Neural crest cell (in vitro differentiated cells): ENCODE measurements around the gene ELP4. TPM values are rescaled to one million over a fixed set of nuclear protein-coding genes. Genes with fewer than 3 reads are reported as not detected.
A peak's percentile ranks its signal among the peaks of the same experiment; 100 is the strongest.

ENCODE experiments used
- DNase-seq: peaks from one replicate; pipeline ENCODE4 v3.0.0; 2021; ENCODE audit warnings: low read depth, mixed read lengths, low spot score
- H3K27ac Mint-ChIP-seq: one replicate; pipeline ENCODE4 v1.8.0; 2021; ENCODE audit warnings: mild to moderate bottlenecking, mixed read lengths; ENCODE audit not compliant: unreplicated experiment
- H3K27me3 Mint-ChIP-seq: 2 replicates; pipeline ENCODE4 v1.8.0; 2021; ENCODE audit warnings: low read depth, mild to moderate bottlenecking, mixed read lengths
- H3K36me3 Mint-ChIP-seq: 2 replicates; pipeline ENCODE4 v1.8.0; 2021; ENCODE audit warnings: low read depth, mild to moderate bottlenecking, mixed read lengths
- H3K4me1 Mint-ChIP-seq: 2 replicates; pipeline ENCODE4 v1.8.0; 2021; ENCODE audit warnings: mixed read lengths
- H3K4me3 Mint-ChIP-seq: one replicate; pipeline ENCODE4 v1.8.0; 2021; ENCODE audit warnings: mild to moderate bottlenecking, mixed read lengths
- H3K9me3 Mint-ChIP-seq: 2 replicates; pipeline ENCODE4 v1.8.0; 2021; ENCODE audit warnings: mixed read lengths
- CTCF ChIP-seq: fragments of 200-600 bp; sonication (generic); conservative IDR thresholded peaks from 2 replicates; pipeline ENCODE4 v1.5.0; 2021; ENCODE audit warnings: antibody characterized with exemption, mild to moderate bottlenecking
- total RNA-seq: library from RNA; stranded (reverse); gene quantifications from 2 replicates; pipeline ENCODE4 v1.2.1, GENCODE V29; 2021

ELP4 gene
- total RNA-seq, 1 donor from 2014 or later = 19.9 TPM

DNA sequence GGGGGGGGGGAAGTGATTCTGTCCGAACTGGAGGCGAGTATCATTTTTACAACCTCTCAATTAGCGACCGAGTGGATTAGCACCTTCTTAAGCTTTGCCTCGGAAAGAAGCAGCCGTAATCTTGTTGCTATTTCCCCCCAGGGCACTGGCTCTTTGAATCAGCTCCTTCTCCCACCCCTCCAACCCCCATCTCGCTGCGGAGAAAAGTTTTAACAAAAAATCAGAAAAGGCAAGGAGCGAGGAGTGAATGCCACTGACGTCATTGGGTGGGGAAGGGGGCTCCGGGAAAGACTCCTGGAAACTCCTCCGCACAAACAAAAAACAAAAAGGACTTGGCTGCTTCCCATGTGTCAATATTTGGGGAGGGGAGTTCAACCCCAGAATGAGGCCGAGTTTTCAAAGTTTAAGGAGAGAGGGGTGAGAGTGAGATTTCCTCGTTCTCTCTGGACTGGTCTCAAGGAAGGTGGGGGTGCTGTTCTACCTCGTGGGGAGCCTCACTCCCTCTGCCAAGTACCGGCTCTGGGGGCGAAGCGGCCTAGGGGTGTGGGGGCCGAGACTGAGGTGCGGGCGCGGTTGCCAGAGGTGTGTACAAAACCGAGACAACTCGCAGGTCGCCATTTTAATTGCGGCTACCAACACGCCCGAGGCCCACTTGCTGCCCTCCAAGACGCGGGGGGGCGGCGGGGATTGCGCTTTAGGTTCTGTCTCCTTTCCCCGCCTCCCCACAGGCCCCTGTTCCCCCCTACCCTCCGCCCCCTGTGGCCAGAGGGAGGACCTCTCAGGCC, 304.0 kb downstream of the ELP4 start:
- Mint-ChIP-seq H3K4me1 (peaks cover 47% of the 10 kb centered on the region), H3K9me3 (no peaks in the 10 kb centered on the region), H3K4me3 (peak overlapping the region; percentile 78), H3K36me3 (peaks cover 11% of the 10 kb centered on the region), H3K27ac (peak overlapping the region; percentile 43), H3K27me3 (peaks cover 94% of the 10 kb centered on the region)
- peak; percentile 19 for DNase-seq
- no peak for TF ChIP-seq CTCF

GRCh38 chr11:31814176-31814868, 304.8 kb downstream of the ELP4 start:
- Mint-ChIP-seq H3K27ac (no peak overlapping the region), H3K9me3 (no peaks in the 10 kb centered on the region), H3K4me1 (peaks cover 42% of the 10 kb centered on the region), H3K36me3 (peaks cover 10% of the 10 kb centered on the region), H3K4me3 (peak overlapping the region; percentile 83), H3K27me3 (peaks cover 94% of the 10 kb centered on the region)
- peak; percentile 20 for DNase-seq
- no peak for TF ChIP-seq CTCF

DNA sequence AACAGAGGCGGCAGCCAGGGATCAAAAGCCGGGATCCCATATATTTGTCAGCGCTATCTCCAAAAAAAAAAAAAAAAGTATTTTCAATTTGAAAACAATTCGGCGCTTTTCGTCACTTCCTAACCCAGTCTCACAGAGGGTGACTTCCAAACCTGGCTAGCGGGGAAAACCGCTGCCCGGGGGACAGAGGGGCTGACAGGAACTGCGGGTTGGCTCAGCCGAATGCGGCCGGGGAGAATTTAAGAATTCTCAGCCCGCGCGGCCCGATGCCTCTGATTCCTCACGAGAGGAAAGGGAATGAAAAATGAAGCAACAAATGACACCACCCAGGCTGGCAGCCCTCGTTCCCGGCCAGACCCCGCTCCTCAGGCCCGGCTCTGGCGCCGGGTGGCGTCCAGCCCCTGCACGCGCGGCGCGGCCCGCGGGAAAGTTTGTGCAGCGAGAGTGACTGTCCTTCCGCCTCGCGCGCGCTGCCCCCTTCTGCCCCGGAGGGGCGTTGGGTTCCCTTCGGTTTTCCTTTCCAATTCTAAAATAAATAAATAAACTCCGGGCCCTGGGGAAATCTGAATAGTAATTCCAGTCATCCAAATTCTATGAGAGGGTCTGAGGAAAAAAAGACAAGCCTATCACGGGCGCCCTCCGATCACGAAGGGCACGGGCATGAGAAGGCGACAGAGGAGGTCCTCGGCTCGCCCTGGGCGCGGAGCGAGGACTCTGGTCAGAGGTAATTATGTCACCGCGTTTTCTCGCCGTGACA, 306.3 kb downstream of the ELP4 start:
- Mint-ChIP-seq H3K27ac (no peak overlapping the region), H3K4me3 (peak overlapping the region; percentile 87), H3K9me3 (no peaks in the 10 kb centered on the region), H3K4me1 (peaks cover 34% of the 10 kb centered on the region), H3K27me3 (peaks cover 96% of the 10 kb centered on the region), H3K36me3 (peaks cover 3% of the 10 kb centered on the region)
- no peak for TF ChIP-seq CTCF
- DNase-seq = peak; percentile 10

DNA sequence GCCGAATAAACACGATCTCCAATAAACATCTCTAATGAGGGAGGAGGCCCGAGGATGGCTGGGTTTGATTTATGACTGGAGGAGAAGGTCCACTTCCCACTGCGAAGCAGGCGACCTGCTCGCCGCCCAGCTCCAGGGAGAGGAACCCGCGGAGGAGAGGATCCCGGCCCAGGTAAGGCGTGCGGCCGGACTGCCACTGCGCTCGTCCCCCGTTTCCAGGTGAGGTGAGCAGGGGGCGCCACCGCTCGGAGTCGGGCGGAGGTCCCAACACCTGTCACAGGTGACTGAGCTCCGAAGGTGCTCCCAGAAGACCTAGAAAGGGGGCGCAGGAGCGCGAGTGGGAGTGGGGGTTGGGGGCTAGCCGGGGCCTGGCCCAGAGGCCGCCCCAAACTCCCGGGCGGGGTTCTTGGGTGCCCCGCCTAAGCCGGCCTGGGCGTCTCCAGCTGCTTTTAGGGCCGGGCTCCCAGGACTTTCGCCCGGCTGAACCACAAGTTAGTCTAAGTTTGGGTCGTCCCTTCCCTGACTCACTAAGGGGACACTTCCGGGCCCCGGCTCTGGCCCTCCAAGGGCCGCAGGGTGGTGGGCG, 307.0 kb downstream of the ELP4 start:
- no peaks in the 10 kb centered on the region for H3K9me3 Mint-ChIP-seq
- H3K4me1 Mint-ChIP-seq = peaks cover 30% of the 10 kb centered on the region
- H3K36me3 Mint-ChIP-seq = no peaks in the 10 kb centered on the region
- H3K27ac Mint-ChIP-seq = no peak overlapping the region
- TF ChIP-seq CTCF = no peak
- H3K4me3 Mint-ChIP-seq = peak overlapping the region; percentile 87
- DNase-seq = no peak
- H3K27me3 Mint-ChIP-seq = peaks cover 96% of the 10 kb centered on the region

GRCh38 chr11:31817054-31817620, 307.6 kb downstream of the ELP4 start:
- peaks cover 26% of the 10 kb centered on the region for H3K4me1 Mint-ChIP-seq
- DNase-seq = peak; percentile 23
- peak overlapping the region; percentile 78 for H3K4me3 Mint-ChIP-seq

More at GRCh38 chr11:31817054-31817620, 307.6 kb downstream of the ELP4 start:
- TF ChIP-seq CTCF = no peak
- Mint-ChIP-seq H3K36me3 (no peaks in the 10 kb centered on the region), H3K9me3 (no peaks in the 10 kb centered on the region), H3K27ac (no peak overlapping the region), H3K27me3 (peaks cover 97% of the 10 kb centered on the region)
